Measurements from ENCODE around the gene CNEP1R1. TPM values are rescaled to one million over a fixed set of nuclear protein-coding genes. Genes with fewer than 3 reads are reported as not detected.

The CNEP1R1 gene
- total and polyA plus RNA-seq, 10 of the 15 experiments (the other 5 are each of a cell fraction or from before 2014, with no cell fraction given) = 11.5 to 29.2 (median 15.6) TPM

GRCh38 chr16:49998991-49999390 lies 26.0 kb upstream of the CNEP1R1 start:
- BruUV-seq (replicated peaks) = no TSS peak
- Histone ChIP-seq H3K27ac (ENCODE audit: control insufficient read depth, insufficient read depth) (no peak overlapping the region), H3K27me3 (replicated peaks in 1 of 2; ENCODE audit: control insufficient read depth in 2 of 2, insufficient read depth in 2 of 2, low read length in 1 of 2) (no peaks in the 10 kb centered on the region), H3K79me2 (ENCODE audit: control insufficient read depth, insufficient read depth, low read length) (no peaks in the 10 kb centered on the region), H4K20me1 (ENCODE audit: control insufficient read depth, insufficient read depth) (no peaks in the 10 kb centered on the region), H3K4me3 (no peak overlapping the region), H2AFZ (ENCODE audit: control insufficient read depth, low read depth, low read length) (no peak overlapping the region), H3K9ac (ENCODE audit: control insufficient read depth, insufficient read depth, low read length) (no peak overlapping the region), H3K4me1 (ENCODE audit: control insufficient read depth, insufficient read depth, low read length) (no peaks in the 10 kb centered on the region), H3K9me3 (replicated peaks; ENCODE audit: control insufficient read depth, insufficient read depth, low read length) (peaks cover 2% of the 10 kb centered on the region; the same call in 1 of the 3 replicates), H3K4me2 (ENCODE audit: control insufficient read depth, insufficient read depth) (no peak overlapping the region), H3K36me3 (ENCODE audit: control insufficient read depth in 2 of 2, insufficient read depth in 2 of 2, low read length in 1 of 2) (no peaks in the 10 kb centered on the region)
- in situ Hi-C loops (cut with MboI) (no loop called here), intact Hi-C loops (cut with micrococcal nuclease; ENCODE audit: unreplicated experiment) (no loop called here)
- ChIA-PET POLR2A (interaction anchor here (0.6 kb wide), 1 partner anchor 38 kb away, joined by 3 read pairs; no protein-coding TSS in a partner anchor), CTCF (no interaction called here), SMC1A (ENCODE audit: uncharacterized antibody, unreplicated experiment) (no interaction called here), RAD21 (ENCODE audit: unreplicated experiment) (no interaction called here)
- whole genome bisulfite sequencing (ENCODE audit: insufficient coverage, insufficient replicate concordance, low lambda C conversion rate, missing lambda C conversion rate) = 75% methylated on average over 5 of the region's 5 CpGs
- DNase-seq (ENCODE audit: low read depth, low spot score) = no peak
- ATAC-seq = no peak
- no peak for FAIRE-seq
- no peak for TF ChIP-seq CHD2 (IDR thresholded peaks at IDR 0.05; ENCODE audit: borderline replicate concordance, low read depth, low read length)

- Histone ChIP-seq H3K4me3 (no peak overlapping the region), H2AFZ (ENCODE audit: control insufficient read depth, low read depth, low read length) (no peak overlapping the region), H3K4me2 (ENCODE audit: control insufficient read depth, insufficient read depth) (no peak overlapping the region), H3K79me2 (ENCODE audit: control insufficient read depth, insufficient read depth, low read length) (no peaks in the 10 kb centered on the region), H3K9ac (ENCODE audit: control insufficient read depth, insufficient read depth, low read length) (no peak overlapping the region), H4K20me1 (ENCODE audit: control insufficient read depth, insufficient read depth) (no peaks in the 10 kb centered on the region), H3K4me1 (ENCODE audit: control insufficient read depth, insufficient read depth, low read length) (no peaks in the 10 kb centered on the region), H3K27me3 (replicated peaks in 1 of 2; ENCODE audit: control insufficient read depth in 2 of 2, insufficient read depth in 2 of 2, low read length in 1 of 2) (no peaks in the 10 kb centered on the region), H3K27ac (ENCODE audit: control insufficient read depth, insufficient read depth) (no peak overlapping the region), H3K36me3 (ENCODE audit: control insufficient read depth in 2 of 2, insufficient read depth in 2 of 2, low read length in 1 of 2) (no peaks in the 10 kb centered on the region), H3K9me3 (replicated peaks; ENCODE audit: control insufficient read depth, insufficient read depth, low read length) (peaks cover 2% of the 10 kb centered on the region; the same call in 1 of the 3 replicates)
- SMC1A ChIA-PET (ENCODE audit: uncharacterized antibody, unreplicated experiment) = interaction anchor here (0.6 kb wide), 1 partner anchor 689 kb away, joined by 3 read pairs; no protein-coding TSS in a partner anchor
- DNase-seq (ENCODE audit: low read depth, low spot score) (no peak), ATAC-seq (no peak), FAIRE-seq (no peak)
- in situ Hi-C loops (cut with MboI) = no loop called here
- intact Hi-C loops (cut with micrococcal nuclease; ENCODE audit: unreplicated experiment) = no loop called here
- WGBS (ENCODE audit: insufficient coverage, insufficient replicate concordance, low lambda C conversion rate, missing lambda C conversion rate) = 43% methylated on average over 3 of the region's 3 CpGs
- RAD21 ChIA-PET (ENCODE audit: unreplicated experiment) = no interaction called here
- CTCF ChIA-PET = no interaction called here
- no TSS peak for BruUV-seq (replicated peaks)
- POLR2A ChIA-PET = no interaction called here
- TF ChIP-seq E2F4 (IDR thresholded peaks at IDR 0.05; ENCODE audit: low read depth, low read length) = no peak
- no peak for TF ChIP-seq MEF2B (IDR thresholded peaks at IDR 0.05; ENCODE audit: partially characterized antibody, poor library complexity, severe bottlenecking)
- no peak for TF ChIP-seq KLF5 (IDR thresholded peaks at IDR 0.05; ENCODE audit: partially characterized antibody)
- TF ChIP-seq CUX1 (IDR thresholded peaks at IDR 0.05; ENCODE audit: insufficient replicate concordance, low read depth, low read length) = no peak
- no peak for TF ChIP-seq CHD1 (IDR thresholded peaks at IDR 0.05; ENCODE audit: low read depth, low read length)
- TF ChIP-seq SKIL (IDR thresholded peaks at IDR 0.05; ENCODE audit: low read depth, poor library complexity, severe bottlenecking) = no peak
Measured at GRCh38 chr16:50001144-50001543, 23.9 kb upstream of the CNEP1R1 start.
